ENCODE data around the gene GDPD2. TPM values are rescaled to one million over a fixed set of nuclear protein-coding genes. Genes with fewer than 3 reads are reported as not detected.

GDPD2 gene
- total and polyA plus RNA-seq, 3 experiments from 2014 or later = 0.09 TPM; not detected in 2

- Mint-ChIP-seq H3K27me3 (peaks cover 0 to 8% of the 10 kb centered on the region in 2 donors), H3K27ac (peak overlapping the region; percentile 47 to 91 (median 87)), H3K9me3 (no peaks in the 10 kb centered on the region), H3K36me3 (peaks cover 0 to 9% (median 0%) of the 10 kb centered on the region in 3 donors), H3K4me1 (peaks cover 36 to 44% (median 42%) of the 10 kb centered on the region in 3 donors), H3K4me3 (peak overlapping the region; percentile 81 to 98 (median 89))
- Histone ChIP-seq H3K4me1 (ENCODE audit: insufficient read depth, low read length) (peaks cover 13% of the 10 kb centered on the region), H3K27ac (ENCODE audit: low read depth, low read length) (no peak overlapping the region), H3K36me3 (ENCODE audit: insufficient read depth, low read length) (no peaks in the 10 kb centered on the region), H3K9me3 (ENCODE audit: low read length) (no peaks in the 10 kb centered on the region), H3K4me3 (ENCODE audit: low read length) (peak overlapping the region; percentile 47), H3K27me3 (ENCODE audit: insufficient read depth, low read length, poor library complexity, severe bottlenecking) (no peaks in the 10 kb centered on the region)
- ChIA-PET POLR2A (interaction anchor here (0.6 to 1.4 kb wide), 2 partner anchors 18 to 478 kb away, joined by 3 to 10 read pairs; partner anchors contain the start of gene SLC7A3), CTCF (interaction anchor here (1.4 to 3.7 kb wide), 4 partner anchors 9 to 19 kb away, joined by 3 to 26 read pairs (median 4); no protein-coding TSS in a partner anchor)
- DNase-seq = no peak
Measured at GRCh38 chrX:70453024-70453618, 30.0 kb downstream of the GDPD2 start.

- H3K27ac ChIP-seq (ENCODE audit: low read depth, low read length) = peak overlapping the region; percentile 70
- ChIA-PET POLR2A (no interaction called here), CTCF (interaction anchor here (1.0 to 2.0 kb wide), 3 partner anchors 19 to 156 kb away, joined by 3 to 7 read pairs (median 3); no protein-coding TSS in a partner anchor)
- no peaks in the 10 kb centered on the region for H3K27me3 ChIP-seq (ENCODE audit: insufficient read depth, low read length, poor library complexity, severe bottlenecking)
- no peaks in the 10 kb centered on the region for H3K36me3 ChIP-seq (ENCODE audit: insufficient read depth, low read length)
- Mint-ChIP-seq H3K27ac (peak overlapping the region; percentile 60 to 95 (median 88)), H3K4me3 (peak overlapping the region; percentile 74 to 92 (median 86)), H3K4me1 (peaks cover 36 to 53% (median 42%) of the 10 kb centered on the region in 3 donors), H3K9me3 (no peaks in the 10 kb centered on the region), H3K36me3 (peaks cover 0 to 17% (median 0%) of the 10 kb centered on the region in 3 donors), H3K27me3 (peaks cover 0 to 8% of the 10 kb centered on the region in 2 donors)
- peak; percentile 64 to 86 (median 71) for DNase-seq
- peak overlapping the region; percentile 59 for H3K4me3 ChIP-seq (ENCODE audit: low read length)
- H3K9me3 ChIP-seq (ENCODE audit: low read length) = no peaks in the 10 kb centered on the region
- peaks cover 13% of the 10 kb centered on the region for H3K4me1 ChIP-seq (ENCODE audit: insufficient read depth, low read length)
Measured at GRCh38 chrX:70454441-70455365, 31.6 kb downstream of the GDPD2 start.

- Mint-ChIP-seq H3K36me3 (peaks cover 0 to 23% (median 3%) of the 10 kb centered on the region in 3 donors), H3K4me3 (peak overlapping the region; percentile 74 to 92 (median 86)), H3K27ac (peak overlapping the region; percentile 77 to 94 (median 86)), H3K9me3 (no peaks in the 10 kb centered on the region), H3K4me1 (peaks cover 36 to 58% (median 39%) of the 10 kb centered on the region in 3 donors), H3K27me3 (peaks cover 0 to 8% of the 10 kb centered on the region in 2 donors)
- Histone ChIP-seq H3K9me3 (ENCODE audit: low read length) (no peaks in the 10 kb centered on the region), H3K4me3 (ENCODE audit: low read length) (peak overlapping the region; percentile 59), H3K36me3 (ENCODE audit: insufficient read depth, low read length) (no peaks in the 10 kb centered on the region), H3K4me1 (ENCODE audit: insufficient read depth, low read length) (peaks cover 13% of the 10 kb centered on the region), H3K27ac (ENCODE audit: low read depth, low read length) (peak overlapping the region; percentile 70), H3K27me3 (ENCODE audit: insufficient read depth, low read length, poor library complexity, severe bottlenecking) (no peaks in the 10 kb centered on the region)
- DNase-seq = no peak
- CTCF ChIA-PET = interaction anchor here (1.2 to 2.0 kb wide), 3 partner anchors 13 to 157 kb away, joined by 3 to 7 read pairs (median 3); no protein-coding TSS in a partner anchor
- POLR2A ChIA-PET = no interaction called here
Measured at GRCh38 chrX:70455366-70456202, 32.5 kb downstream of the GDPD2 start.

GRCh38 chrX:70456256-70456655, 33.1 kb downstream of the GDPD2 start:
- H3K27me3 ChIP-seq (ENCODE audit: insufficient read depth, low read length, poor library complexity, severe bottlenecking) = no peaks in the 10 kb centered on the region
- Mint-ChIP-seq H3K4me3 (peak overlapping the region; percentile 74 to 92 (median 86)), H3K36me3 (peaks cover 0 to 29% (median 5%) of the 10 kb centered on the region in 3 donors), H3K27ac (peak overlapping the region in 7 of 8 donors; percentile 64 to 92 (median 82)), H3K4me1 (peaks cover 36 to 63% (median 37%) of the 10 kb centered on the region in 3 donors), H3K27me3 (peaks cover 0 to 8% of the 10 kb centered on the region in 2 donors), H3K9me3 (no peaks in the 10 kb centered on the region)
- peak overlapping the region; percentile 59 for H3K4me3 ChIP-seq (ENCODE audit: low read length)
- H3K36me3 ChIP-seq (ENCODE audit: insufficient read depth, low read length) = no peaks in the 10 kb centered on the region
- H3K4me1 ChIP-seq (ENCODE audit: insufficient read depth, low read length) = peaks cover 13% of the 10 kb centered on the region
- no peak for DNase-seq
- POLR2A ChIA-PET = no interaction called here
- no peak overlapping the region for H3K27ac ChIP-seq (ENCODE audit: low read depth, low read length)
- CTCF ChIA-PET = interaction anchor here (1.2 kb wide), 1 partner anchor 12 kb away, joined by 3 read pairs; no protein-coding TSS in a partner anchor
- no peaks in the 10 kb centered on the region for H3K9me3 ChIP-seq (ENCODE audit: low read length)

- H3K27ac ChIP-seq (ENCODE audit: low read depth, low read length) = no peak overlapping the region
- H3K4me1 ChIP-seq (ENCODE audit: insufficient read depth, low read length) = peaks cover 7% of the 10 kb centered on the region
- H3K9me3 ChIP-seq (ENCODE audit: low read length) = no peaks in the 10 kb centered on the region
- no peak overlapping the region for H3K27ac Mint-ChIP-seq
- ChIA-PET POLR2A (no interaction called here), CTCF (no interaction called here)
- H3K4me1 Mint-ChIP-seq = peaks cover 12 to 41% (median 13%) of the 10 kb centered on the region in 3 donors
- H3K36me3 Mint-ChIP-seq = peaks cover 0 to 33% (median 5%) of the 10 kb centered on the region in 3 donors
- H3K36me3 ChIP-seq (ENCODE audit: insufficient read depth, low read length) = no peaks in the 10 kb centered on the region
- H3K27me3 Mint-ChIP-seq = peaks cover 0 to 2% of the 10 kb centered on the region in 2 donors
- H3K4me3 Mint-ChIP-seq = no peak overlapping the region
- no peaks in the 10 kb centered on the region for H3K27me3 ChIP-seq (ENCODE audit: insufficient read depth, low read length, poor library complexity, severe bottlenecking)
- H3K4me3 ChIP-seq (ENCODE audit: low read length) = no peak overlapping the region
- peaks cover 0 to 1% (median 0%) of the 10 kb centered on the region in 5 donors for H3K9me3 Mint-ChIP-seq
- DNase-seq = no peak
Measured at GRCh38 chrX:70461026-70461425, 37.9 kb downstream of the GDPD2 start.

GRCh38 chrX:70464051-70464450, 40.9 kb downstream of the GDPD2 start:
- Histone ChIP-seq H3K4me1 (ENCODE audit: insufficient read depth, low read length) (no peaks in the 10 kb centered on the region), H3K4me3 (ENCODE audit: low read length) (no peak overlapping the region), H3K9me3 (ENCODE audit: low read length) (no peaks in the 10 kb centered on the region), H3K27ac (ENCODE audit: low read depth, low read length) (no peak overlapping the region), H3K27me3 (ENCODE audit: insufficient read depth, low read length, poor library complexity, severe bottlenecking) (no peaks in the 10 kb centered on the region), H3K36me3 (ENCODE audit: insufficient read depth, low read length) (no peaks in the 10 kb centered on the region)
- DNase-seq = no peak
- Mint-ChIP-seq H3K36me3 (peaks cover 0 to 30% (median 6%) of the 10 kb centered on the region in 3 donors), H3K9me3 (peaks cover 0 to 1% (median 0%) of the 10 kb centered on the region in 5 donors), H3K27me3 (no peaks in the 10 kb centered on the region), H3K27ac (peak overlapping the region in 1 of 8 donors; percentile 57), H3K4me1 (peaks cover 0 to 31% (median 0%) of the 10 kb centered on the region in 3 donors), H3K4me3 (no peak overlapping the region)
- ChIA-PET CTCF (no interaction called here), POLR2A (no interaction called here)

GRCh38 chrX:70466968-70467367, 43.9 kb downstream of the GDPD2 start:
- H3K27ac Mint-ChIP-seq = no peak overlapping the region
- CTCF ChIA-PET = no interaction called here
- H3K4me1 Mint-ChIP-seq = peaks cover 14 to 38% (median 16%) of the 10 kb centered on the region in 3 donors
- peaks cover 0 to 1% (median 0%) of the 10 kb centered on the region in 5 donors for H3K9me3 Mint-ChIP-seq
- Histone ChIP-seq H3K4me3 (ENCODE audit: low read length) (no peak overlapping the region), H3K9me3 (ENCODE audit: low read length) (no peaks in the 10 kb centered on the region), H3K27me3 (ENCODE audit: insufficient read depth, low read length, poor library complexity, severe bottlenecking) (no peaks in the 10 kb centered on the region), H3K27ac (ENCODE audit: low read depth, low read length) (no peak overlapping the region), H3K4me1 (ENCODE audit: insufficient read depth, low read length) (peaks cover 6% of the 10 kb centered on the region), H3K36me3 (ENCODE audit: insufficient read depth, low read length) (no peaks in the 10 kb centered on the region)
- DNase-seq = no peak
- H3K4me3 Mint-ChIP-seq = no peak overlapping the region
- POLR2A ChIA-PET = no interaction called here
- H3K27me3 Mint-ChIP-seq = peaks cover 0 to 2% of the 10 kb centered on the region in 2 donors
- peaks cover 0 to 21% (median 1%) of the 10 kb centered on the region in 3 donors for H3K36me3 Mint-ChIP-seq

Measured in CD8-positive, alpha-beta memory T cell (primary cell).